CD4-positive, alpha-beta T cell treated with Interleukin-17A for 1 hour (primary cell): ENCODE measurements around the gene MCF2L2.
"Not testable (repeated sequence)": the region's sequence is repeated elsewhere in the genome, so short reads cannot be mapped to it uniquely, and the experiment has no call there.

Experiments used
- DNase-seq: peaks from one replicate; pipeline ENCODE4 v3.0.0-alpha.2; 2020

The MCF2L2 gene

DNA sequence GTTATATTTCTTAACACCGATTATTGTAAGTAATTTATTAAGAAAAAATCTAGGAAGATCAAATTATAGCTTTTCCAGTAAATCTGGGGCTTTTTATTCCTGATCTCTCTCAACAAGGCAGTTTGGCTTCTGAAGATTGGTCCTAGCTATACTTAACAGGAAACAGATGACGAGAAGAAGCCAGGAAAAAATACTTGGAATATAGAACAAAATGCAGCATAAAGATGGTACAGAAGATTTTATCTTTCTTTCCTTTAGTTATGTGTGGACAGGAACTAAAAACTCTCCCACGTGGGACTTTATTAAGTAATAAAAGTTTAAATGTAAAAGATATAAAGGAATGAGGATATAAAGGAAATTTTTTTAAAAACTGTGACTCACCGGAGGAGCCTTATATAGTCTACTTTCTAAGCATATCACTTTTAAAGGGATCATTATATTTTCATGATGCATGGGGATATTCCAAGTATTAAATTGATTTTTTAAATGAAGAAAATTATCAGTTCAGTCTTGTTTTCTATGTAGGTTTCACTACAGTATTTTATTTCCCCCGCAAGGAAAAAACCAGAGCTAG lies 167.2 kb downstream of the MCF2L2 start:
- no peak for DNase-seq

DNA sequence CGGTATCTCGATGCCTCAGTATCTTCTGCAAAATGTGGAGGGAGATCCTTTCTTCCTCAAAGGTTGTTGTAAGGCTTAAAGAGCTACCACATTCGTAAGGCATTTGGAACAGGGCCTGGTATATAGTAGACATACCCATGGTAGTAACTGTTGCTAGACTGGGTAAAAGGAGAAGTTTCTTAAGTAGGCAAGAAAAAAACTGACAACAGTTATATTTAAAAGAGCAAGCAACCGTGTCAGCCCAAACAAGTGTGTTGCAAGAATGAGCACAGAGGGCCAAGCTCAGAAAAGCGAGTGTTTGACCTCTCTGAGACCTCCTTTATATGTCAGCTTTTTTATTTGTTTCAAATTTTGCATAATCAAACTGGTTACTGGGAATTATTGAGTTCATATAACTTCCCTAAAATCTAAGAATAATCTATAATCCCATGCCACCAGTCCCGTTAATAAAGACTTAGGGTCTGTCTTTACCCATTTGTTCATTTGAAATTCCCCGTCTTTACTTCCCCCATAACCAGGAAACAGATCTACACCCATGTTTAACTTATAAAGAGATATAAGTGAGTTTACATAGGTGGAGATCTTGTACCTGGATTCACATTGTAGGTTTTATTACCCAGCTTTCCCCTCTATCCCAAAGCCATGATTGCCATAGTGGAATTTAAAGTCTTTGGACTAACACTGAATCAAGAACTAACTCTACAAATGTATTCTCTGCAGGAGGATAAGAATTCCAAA lies 168.1 kb downstream of the MCF2L2 start:
- DNase-seq, result peak; percentile 4

DNA sequence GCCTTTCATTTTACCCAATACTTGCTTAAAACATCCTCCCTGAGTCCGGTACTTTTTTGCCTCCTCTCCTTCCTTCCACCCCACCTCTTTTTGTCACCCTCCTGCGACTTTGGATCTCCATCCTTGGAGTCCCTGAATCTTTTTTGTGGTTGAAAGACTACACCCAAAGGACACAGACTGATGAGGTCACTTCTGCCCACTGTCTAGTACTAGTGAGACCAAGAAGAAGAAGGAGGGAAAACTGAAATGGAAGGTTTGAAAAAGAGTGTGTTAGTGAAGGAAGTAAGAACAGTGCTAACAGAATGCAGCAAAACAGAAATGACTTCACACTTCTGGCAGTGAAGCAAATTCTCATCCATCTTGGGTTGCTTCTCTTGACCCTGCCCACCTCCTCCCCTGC lies 168.8 kb downstream of the MCF2L2 start:
- no peak for DNase-seq

DNA sequence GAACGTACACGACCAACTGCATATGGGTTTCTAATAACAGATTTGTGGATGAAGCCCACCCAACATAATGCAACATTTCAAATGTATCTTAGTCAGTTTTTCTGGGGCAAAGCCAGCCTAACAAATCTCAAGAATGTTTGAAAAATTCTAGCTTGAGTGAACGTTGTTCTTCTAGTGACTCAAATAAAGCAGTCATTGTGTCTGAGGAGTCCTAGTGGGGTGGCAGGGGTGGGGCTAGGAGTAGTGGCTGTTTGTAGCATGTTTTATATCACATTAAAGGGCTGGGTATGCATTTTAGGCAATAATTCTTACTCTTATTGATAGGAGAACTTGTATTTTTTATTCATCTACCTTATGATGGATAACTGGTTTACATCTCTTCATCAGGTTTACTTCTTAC lies 169.3 kb downstream of the MCF2L2 start:
- DNase-seq, result no peak

DNA sequence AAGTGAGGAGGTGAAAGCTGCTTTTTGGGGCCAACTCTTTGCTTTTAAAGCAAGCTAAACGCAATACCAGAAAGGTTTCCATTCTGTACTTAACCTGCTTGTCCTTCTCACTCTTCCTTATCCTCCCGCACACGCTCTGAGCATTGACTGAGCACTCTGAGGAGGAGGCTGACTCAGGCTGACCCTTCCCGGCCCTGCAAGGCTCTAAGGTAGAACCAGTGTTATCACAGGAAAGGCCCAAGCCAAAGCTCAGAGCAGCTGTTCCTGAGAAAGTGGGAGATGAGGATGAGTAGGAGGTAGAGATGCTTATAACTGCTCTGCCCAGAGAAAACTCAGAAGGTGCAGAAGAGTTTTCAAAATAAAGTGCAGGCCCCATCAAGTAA lies 173.1 kb downstream of the MCF2L2 start:
- DNase-seq, result no peak

DNA sequence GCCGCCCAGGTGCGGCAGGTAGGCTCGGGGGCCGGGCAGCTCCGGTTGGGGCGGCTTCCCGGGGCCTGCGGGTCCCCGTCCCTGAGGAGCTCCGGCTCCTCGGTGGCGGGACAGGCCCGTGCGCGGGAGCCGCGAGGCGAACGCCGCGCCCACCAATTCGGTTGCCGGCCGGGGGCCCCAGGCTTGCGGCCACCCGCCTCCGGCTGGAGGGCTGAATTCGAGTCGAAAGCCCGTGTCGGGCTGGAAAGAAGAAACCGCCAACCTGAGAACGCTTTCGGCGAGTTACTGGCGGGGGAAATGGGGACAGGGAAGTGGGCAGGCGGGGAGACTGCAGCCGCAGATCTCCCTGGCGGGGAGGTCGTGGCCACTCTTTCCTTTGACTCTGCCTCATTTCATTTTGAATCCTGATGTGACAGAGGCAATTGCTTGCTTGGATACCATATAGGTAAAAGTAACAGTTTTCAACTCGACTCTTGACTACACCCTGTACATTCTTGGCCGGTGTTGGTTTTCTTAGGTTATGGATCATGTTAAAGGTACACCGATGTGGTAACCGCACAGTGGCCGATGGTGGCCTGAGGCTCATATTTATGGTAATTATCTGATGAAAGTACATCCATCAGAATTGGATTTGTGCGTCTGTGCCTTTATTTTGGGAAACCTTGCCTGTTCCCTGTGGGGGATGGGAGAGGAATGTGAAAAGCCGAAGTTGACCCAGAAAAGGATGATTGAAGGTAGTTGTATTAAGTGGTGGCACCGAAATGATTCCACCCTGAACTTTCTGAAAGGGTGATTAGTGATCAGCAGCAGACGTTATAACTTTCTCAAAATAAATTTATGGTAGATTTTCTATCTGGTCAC lies 173.7 kb downstream of the MCF2L2 start:
- DNase-seq, result no peak

DNA sequence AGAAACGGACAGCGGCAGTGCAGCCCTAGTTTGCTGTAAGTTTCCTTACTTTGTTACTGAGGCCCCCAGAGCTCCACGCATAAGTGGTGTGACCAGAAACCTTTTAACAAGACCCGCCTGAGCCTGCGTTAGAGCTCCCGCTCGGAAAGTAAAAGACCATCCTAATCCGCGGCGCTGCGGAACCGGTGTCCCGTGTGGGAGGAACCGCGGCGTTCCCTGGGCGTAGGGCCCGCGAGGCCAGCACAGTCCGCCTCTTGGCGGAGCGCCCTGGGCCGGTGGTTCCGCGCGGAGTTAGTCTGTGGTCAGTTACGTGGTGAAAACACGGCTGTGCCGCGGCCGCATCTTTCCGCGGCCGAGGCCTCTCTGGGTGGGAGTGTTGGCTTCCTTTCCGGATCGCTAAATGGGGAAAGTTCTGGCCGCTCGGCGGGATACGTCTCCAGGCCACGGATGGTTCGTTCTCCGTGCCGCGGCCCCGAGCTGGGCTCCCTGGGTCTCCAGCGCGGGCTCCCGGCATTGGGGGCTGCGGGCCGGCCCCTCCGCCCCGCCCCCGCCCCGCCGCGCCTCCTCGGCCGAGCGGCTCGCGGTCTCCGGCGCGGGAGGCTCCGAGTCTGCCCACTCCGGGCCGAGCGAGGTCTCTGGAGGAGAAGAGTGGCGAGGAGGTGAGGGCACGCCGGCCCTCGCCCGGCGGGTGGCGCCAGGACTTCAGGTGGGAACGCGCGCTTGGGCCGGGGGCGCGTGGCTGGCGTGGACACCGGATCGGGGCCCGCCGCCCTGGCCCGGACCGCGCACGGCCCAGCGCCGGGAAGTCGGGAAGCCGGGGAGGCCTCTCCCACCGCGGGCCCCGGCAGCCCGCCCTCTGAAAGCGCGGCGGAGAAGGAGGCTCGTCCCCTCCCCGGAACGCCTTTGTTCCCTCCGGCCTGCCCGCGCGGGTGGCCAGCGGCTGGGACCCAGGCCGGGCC lies 174.6 kb downstream of the MCF2L2 start:
- peak; percentile 23 for DNase-seq

DNA sequence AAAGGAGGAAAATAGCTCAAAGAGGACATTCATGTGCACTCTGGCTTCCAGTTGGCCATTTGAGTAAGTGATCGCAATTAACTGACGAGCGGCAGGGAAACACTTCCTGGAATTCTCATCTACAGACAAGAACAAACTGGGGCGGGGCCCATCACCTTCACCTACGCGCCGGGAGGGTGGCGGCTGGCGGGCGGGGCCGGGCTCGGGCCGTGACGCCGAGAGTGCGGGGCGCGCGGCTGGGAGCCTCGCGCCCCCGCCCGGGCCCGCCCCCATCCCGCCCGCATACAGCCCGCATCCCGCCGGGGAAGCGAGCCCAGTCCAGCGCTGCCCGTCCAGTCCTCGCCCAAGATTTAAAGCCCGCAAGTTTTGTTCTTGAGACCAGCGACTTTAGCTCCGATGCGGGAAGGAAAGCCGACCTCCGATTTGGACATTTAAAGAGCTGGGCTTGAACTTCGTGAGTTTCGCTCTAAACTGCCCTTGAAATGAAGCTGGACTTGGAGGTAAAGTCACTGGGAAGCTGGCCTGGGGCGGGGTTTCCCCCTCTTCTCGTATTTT lies 175.4 kb downstream of the MCF2L2 start, which contains the start of gene B3GNT5:
TSS of gene B3GNT5 (plus strand) at position 281 of the 555 bp plus-strand sequence. CDS start 16,546 bp downstream, outside the sequence.
- peak; percentile 27 for DNase-seq

DNA sequence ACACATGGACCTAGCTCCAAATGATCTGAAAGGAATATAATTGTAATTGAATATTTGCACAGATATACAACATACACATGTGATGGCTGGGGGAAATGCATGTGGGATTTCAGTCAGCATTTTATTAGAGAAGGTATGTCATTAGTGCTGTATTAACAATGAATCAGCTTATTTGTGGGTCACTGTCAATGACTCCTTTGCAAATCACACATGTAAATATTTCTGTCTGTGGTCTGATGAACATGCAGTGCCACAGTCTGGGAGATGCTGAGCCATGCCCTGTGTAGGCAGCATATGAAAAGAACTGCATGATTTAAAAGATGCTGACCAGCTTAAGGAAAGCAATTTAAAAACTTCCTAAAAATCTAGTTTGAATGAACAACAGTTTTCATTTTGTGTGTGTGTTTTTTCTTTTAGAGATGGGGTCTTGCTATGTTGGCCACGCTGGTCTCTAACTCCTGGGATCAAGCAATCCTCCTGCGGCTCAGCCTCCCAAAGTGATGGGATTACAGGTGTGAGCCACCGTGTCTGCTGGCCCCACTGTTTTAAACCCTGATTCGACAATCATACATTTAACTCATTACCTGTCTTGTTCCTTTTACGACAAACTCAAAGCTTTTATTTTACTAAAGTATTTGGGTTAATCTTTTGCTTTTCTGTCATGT lies 176.2 kb downstream of the MCF2L2 start:
- DNase-seq, result no peak

DNA sequence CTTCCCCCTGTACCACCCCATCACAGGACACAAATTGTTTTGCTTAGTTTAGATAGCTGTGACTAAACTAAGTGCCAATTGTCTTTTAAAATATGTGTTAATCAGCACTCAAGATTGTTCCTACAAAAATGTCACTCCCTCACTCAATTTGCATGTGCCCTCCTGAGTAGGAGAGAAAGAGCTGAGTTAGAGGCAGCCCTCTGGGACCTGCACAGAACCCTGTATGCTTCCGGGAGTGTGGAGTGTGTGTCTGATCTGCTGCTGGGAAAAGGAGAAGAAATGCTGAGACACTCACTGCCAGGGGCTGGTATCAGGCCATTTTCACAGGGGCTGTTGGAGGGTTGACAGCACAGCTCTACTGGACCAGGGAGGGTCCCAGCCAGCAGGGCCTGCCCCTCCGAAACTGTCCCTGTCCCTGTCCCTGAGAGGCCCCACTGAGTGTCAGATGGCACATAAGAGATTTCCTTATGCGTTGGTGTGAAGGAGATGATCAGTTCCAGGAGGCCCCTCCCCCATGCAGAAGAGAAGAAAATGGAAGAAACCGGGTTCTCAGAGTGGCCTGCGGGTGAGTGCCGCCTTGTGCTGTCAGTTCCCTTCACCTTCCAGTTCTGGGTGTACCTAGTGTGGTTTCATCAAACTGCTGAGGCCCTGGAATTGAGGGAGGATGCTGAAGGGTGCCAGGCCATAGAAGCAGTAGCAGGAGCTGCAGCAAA lies 179.3 kb downstream of the MCF2L2 start:
- no peak for DNase-seq

DNA sequence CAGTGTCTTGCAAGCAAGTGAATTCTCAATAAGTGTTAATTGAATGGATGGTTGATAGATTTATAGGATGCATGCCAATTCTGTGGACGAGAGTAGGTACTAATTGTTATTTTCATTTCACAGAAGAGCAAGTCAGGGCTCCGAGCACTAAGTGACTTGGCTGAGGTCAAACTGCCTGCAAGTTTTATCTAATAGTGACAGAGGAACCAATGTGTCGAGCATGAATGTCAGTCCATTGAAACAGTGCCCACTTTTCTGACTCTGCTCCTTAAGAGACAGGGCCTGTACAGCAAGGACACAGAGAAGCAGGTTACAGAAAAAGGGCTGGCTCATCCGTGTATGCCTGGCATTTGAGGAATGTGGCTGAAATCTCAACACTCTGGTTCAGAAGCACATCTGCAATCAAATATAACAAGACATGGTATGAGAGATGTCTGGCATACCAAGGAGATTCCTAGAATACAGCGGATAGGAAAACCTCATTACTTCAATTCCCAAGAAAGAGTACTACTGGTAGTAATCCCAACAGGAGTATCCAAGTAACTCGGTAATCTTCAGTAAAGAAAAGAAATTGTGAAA lies 181.3 kb downstream of the MCF2L2 start:
- no peak for DNase-seq

DNA sequence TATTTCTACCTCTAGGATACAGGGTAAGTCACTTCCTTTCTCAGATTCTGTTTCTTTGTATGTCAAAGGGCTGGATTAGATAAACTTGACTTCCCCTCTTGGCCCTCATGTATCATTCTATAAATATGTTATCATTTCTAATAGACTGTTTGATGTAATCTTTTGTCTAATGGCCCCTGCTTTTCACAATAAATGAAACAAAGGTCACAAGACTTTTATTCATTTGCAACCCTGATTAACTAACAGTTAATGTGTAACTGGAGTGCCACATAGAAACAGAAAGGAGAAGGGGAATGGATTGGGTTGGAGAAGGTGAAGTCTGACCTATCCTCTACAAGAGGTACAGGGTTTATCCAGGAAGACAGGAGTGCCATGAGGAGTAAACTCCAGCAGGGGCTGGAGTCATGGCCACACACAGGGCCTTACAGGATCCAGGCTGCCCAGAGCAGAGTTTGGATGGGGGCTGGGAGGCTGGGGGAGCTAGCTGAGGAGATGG lies 183.4 kb downstream of the MCF2L2 start:
- no peak for DNase-seq

DNA sequence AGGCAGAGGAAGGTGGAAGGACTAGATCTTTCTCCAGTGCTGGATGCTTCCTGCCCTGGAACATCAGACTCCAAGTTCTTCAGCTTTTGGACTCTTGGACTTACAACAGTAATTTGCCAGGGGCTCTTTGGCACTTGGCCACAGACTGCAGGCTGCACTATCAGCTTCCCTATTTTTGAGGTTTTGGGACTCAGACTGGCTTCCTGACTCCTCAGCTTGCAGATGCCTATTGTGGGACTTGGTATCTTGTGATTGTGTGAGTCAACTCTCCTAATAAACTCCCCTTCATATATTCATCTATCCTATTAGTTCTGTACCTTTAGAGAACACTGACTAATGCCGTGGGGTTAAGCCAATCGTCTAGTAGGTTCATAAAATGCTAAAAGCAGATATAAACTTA lies 184.2 kb downstream of the MCF2L2 start:
- DNase-seq, result peak; percentile 15

DNA sequence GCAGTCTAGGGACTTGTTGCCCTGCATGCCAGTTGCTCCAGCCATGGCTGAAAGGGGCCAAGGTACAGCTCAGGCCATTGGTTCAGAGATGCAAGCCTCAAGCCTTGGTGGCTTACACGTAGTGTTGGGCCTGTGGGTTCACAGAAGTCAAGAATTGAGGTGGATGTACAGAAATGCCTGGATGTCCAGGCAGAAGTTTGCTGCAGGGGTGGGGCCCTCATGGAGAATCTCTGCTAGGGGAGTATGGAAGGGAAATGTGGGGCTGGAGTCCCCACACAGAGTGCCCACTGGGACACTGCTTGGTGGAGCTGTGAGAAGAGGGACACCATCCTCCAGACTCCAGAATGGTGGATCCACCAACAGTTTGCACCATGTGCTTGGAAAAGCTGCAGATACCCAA lies 186.0 kb downstream of the MCF2L2 start:
- no peak for DNase-seq

DNA sequence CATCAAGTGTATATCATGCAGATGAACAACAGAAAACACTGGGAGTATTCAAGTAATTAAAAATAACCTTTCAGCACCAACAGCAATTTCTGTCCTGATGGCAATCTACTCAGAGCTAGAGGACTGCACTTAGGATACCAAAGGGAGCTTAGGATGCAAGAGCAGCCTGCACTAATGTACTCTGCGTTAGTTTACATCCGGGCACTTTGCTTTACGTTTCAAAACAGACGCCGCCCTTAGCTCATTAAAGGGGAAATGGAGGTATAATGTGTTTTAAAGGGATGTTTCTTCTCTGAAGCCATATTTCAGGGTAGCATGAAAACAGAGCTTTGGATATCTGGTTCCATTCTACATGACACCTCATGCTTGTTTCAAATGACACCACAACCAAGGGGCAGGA lies 189.4 kb downstream of the MCF2L2 start:
- no peak for DNase-seq

DNA sequence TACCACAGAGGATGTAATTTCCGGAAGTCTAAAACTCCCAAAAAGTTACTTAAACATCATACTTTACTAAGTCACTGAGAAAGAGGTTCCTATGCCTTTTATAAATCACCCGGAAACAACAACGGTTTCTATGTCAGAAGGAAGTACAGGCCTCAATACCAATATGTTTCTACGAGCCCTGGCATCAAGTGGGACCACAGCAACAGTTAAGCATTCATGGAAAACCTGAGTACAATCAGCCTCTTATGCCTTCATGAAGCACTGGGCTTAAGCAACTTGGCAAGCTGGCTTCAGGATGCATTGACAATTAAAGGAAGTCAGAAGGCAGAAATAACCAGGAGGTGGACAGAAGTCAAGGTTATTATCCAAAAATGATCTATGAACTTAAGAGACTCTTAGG lies 194.5 kb downstream of the MCF2L2 start:
- no peak for DNase-seq

DNA sequence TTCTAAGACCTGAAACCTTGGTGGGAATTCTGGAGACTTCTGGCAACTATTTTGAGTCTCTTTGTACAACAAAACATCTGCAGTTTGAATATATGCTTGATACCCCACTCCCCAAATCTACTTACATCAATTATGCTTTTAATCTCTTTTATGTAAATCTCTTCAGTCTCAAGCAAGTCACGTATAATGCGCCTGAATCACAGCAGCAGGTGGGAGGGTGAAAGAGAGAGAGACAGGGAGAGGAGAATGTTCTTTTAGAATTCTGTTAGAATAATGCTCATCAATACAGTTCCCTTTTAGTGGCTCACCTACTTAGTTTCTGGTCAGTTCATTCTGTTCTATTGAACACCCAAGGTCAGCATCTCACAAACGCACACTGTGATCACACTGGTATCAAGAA lies 197.6 kb downstream of the MCF2L2 start:
- no peak for DNase-seq

DNA sequence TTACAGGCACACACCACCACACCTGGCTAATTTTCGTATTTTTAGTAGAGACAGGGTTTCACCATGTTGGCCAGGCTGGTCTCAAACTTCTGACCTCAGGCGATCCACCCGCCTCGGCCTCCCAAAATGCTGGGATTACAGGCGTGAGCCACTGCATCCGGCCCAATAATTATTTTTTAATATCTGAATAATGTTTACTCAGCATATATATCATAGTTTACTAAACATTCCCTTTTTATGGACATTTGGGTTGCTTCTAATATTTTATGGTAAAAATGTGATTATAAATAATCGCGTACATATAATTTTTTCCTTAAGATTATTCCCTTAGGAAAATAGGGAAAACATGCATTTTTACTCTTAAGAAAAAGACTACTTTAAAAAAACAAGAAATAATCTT lies 198.2 kb downstream of the MCF2L2 start:
- not testable (repeated sequence) for DNase-seq

DNA sequence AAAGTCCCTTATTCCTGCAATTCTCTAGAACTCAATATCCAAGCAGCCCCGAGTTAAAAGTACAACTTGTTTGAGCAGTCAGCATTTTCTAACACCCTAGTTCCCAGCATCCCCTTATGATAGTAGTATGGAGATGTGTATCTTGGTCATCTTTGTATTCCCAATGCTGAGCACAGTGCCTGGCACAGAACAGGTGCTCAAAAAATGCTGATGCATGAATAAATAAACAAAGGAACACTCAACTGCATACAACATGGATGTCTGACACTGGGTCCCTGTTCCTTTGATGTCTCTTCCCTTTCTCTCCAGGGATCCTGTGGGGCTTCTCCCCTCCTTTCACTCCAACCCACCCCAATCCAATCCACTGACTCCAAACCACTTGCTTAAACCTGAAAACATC lies 199.2 kb downstream of the MCF2L2 start:
- no peak for DNase-seq

DNA sequence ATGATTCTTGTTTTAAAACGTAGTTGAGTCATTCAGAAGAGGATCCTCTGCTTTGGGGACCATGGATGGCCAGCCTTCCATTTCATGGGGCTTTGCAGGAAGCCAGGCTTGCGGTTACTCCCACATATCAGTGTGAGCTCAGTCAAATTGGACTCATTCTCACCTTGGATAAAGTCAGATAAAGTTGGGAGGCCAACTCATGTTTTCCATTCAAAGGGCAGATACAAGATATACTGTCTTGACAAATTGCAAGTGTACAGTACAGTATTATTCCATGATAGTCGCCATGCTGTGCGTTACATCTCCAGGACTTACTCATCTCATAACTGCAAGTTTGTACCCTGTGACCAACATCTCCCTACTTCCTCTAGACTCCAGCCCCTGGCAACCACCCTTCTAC lies 200.8 kb downstream of the MCF2L2 start:
- no peak for DNase-seq
